GM21367 (cell line): ENCODE results near the gene RALGPS1.

Experiments used
- ATAC-seq: cut with Tn5 transposase; IDR thresholded peaks from one replicate; pipeline ENCODE4 v1.9.1; 2021; ENCODE audit not compliant: unreplicated experiment

The RALGPS1 gene

GRCh38 chr9:126904586-126904985 lies 10.0 kb upstream of the RALGPS1 start:
- no peak for ATAC-seq

- no peak for ATAC-seq
Observed at GRCh38 chr9:126906091-126906490, 8.5 kb upstream of the RALGPS1 start.

GRCh38 chr9:126907058-126907457 lies 7.5 kb upstream of the RALGPS1 start:
- no peak for ATAC-seq

DNA sequence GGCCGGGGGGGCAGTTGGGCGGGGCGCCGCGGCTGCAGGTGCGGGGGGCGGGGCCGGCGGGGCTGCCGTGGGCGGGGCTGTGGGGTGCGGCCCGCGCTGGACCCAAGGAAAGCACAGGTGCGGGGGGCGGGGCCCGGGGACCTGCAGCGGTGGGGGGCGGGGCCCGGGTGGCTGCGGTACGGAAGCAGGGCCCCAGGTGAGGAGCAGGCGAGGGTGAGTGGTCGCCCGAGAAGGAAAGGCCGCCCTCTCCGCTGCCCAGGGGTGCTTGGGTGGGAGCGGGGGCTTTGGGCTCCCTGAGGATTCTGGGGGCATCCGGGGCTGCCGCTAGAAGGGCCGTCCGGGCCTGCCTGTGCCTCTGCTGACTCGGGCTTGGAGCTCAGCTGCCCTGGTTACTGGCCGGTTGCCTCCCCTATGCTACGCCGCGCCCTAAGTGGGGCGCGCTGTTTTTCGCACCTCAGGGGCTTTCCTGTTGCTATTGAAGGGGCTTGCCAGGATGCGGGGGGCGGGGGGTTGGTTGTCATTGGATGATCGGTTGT lies 767 bp downstream of the RALGPS1 start:
- ATAC-seq: no peak

- ATAC-seq: no peak
Observed at GRCh38 chr9:126915846-126916543, 1.4 kb downstream of the RALGPS1 start.

GRCh38 chr9:126916909-126917308 lies 2.3 kb downstream of the RALGPS1 start:
- ATAC-seq: no peak

DNA sequence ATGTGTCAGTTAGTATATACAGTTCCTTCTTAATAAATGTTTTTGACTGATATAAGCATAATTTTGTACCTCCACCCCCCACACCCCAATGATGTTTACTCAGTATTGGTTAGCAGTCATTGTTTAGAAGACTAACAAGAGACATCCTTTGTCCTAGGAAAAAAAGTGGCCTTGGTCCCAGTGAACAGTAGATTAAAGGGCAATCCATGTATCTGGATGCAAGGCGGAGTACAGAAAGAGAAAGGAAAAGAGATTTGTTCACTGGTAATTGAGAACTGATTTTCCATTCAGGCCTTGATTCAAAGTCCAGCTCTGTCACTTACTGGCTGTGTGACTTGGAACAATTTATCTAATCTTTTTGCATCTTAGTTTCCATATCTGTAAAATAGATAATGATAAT lies 4.6 kb downstream of the RALGPS1 start:
- no peak for ATAC-seq

DNA sequence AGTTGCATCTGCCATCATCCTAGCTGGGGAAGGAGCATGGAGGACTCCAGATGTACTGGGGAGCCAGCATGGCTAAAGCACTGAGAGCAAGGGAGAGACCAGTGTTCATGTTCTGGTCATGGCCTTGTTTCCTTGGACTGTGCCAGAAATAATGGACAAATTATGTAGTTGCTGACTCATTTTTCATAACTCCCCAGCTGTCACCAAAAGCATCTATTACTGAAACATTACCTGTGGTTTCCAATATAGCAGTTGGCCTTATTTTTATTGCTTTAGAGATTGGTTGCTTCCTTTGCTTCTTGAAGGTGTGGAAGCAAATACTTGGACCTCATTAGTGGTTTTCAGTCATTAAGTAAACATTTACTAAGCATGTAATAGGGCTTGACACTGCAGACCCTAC lies 11.3 kb downstream of the RALGPS1 start:
- ATAC-seq: no peak

DNA sequence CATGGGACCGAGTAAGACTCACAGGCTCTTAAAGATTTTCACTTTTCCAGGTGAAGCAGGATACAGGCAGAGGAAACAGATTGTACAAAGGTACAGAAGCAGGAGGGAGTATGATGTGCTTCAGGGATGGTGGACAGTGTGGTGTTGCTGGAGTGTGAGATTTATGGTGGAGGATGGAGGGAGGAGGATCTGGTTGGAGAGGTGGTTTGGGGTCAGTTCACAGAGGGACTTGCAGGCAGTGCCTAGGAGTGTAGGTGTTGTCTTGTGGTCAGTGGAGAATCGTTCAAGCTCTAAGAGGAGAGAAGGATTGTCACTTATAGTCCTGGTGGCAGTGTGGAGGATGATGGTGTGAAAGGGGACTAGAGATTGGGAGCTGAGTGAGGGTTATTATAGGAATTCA lies 11.8 kb downstream of the RALGPS1 start:
- no peak for ATAC-seq

- ATAC-seq: no peak
Observed at GRCh38 chr9:126927419-126927818, 12.8 kb downstream of the RALGPS1 start.

DNA sequence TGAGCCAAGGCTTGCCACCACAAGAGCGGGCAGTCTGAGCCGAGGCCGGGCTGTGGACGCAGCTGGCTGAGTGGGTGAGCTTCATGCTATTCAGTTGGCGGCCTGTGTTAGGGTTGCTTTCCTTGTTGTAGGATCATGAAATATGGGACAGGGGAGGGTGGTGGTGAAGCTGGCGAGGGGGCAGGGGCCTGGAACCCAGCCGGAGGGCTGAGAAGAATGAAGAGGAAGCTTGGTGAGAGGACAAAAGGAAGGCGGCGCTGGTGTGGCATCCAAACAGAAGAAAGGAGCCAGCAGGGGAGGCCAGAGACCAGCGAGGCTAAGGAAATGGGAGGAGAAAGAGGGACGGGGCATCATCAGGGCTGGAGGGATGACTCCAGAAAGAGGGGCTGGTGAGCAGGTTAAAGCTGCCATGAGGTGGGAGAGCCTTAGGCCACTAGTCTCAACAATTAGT lies 18.3 kb downstream of the RALGPS1 start:
- no peak for ATAC-seq

GRCh38 chr9:126933334-126933980 lies 18.9 kb downstream of the RALGPS1 start:
- ATAC-seq: no peak

DNA sequence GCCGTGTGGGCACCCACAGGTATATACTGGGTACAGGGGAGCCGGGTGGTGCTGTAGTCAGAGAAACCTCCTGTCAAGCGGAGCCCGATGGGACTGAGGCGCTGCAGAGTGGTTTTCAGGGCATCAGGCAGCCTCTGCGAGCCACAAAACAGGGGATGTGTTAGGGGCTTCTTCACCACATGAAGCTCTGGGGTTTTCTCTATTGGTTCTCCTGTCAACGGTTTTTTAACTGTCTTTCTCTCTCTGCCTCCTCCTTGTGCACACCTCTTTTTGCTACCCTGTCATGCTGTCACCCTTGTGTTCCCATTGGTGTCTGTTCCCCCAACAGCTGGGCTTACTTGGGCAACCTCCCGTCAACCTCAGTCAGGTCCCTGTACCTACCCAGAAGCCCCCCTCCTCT lies 19.9 kb downstream of the RALGPS1 start:
- no peak for ATAC-seq

GRCh38 chr9:126935630-126936029 lies 21.0 kb downstream of the RALGPS1 start:
- ATAC-seq: no peak

- ATAC-seq: no peak
Observed at GRCh38 chr9:126937444-126937843, 22.9 kb downstream of the RALGPS1 start.

DNA sequence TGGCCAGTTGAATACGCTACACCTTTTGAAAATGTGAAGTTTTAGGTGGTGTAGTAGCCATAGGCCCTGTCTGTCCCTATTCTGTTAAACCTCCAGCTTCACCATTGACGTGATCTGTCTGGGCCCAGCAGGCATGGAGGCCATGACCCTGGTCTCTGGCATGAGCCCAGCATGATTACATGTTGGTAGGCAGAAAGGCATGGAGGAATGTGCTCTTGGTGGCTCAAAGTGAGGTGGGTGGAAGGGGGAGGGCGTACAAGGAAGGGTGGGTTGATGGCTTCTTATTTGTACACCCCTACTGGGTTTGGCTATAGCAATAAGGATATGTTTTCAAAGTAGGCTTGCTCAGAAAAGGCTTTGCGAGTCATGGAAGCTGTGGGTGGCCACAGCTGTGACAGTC lies 23.7 kb downstream of the RALGPS1 start:
- ATAC-seq: no peak

GRCh38 chr9:126939821-126940221 lies 25.2 kb downstream of the RALGPS1 start:
- ATAC-seq: no peak

GRCh38 chr9:126942399-126942798 lies 27.8 kb downstream of the RALGPS1 start:
- ATAC-seq: no peak

- no peak for ATAC-seq
Observed at GRCh38 chr9:126945682-126946081, 31.1 kb downstream of the RALGPS1 start.

DNA sequence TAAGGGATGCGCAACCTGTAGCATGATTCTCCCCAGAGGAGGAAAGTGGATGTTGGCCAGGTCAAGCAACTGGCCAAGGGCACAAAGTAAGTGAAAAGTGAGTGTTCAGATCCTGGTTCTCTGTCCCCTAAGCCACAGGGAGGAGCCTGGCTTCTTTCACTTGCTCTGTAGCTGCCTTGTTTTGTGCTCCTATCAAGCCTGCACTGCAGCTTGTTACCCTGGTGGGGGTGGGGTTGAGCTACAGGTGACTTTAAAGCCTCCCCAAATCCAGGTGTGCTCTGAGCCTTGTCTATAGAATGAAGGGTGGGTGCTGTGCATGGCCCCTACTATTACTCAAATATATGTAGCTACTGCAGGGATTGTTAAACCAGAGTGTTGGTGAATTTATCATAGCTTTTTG lies 32.9 kb downstream of the RALGPS1 start:
- ATAC-seq: no peak

DNA sequence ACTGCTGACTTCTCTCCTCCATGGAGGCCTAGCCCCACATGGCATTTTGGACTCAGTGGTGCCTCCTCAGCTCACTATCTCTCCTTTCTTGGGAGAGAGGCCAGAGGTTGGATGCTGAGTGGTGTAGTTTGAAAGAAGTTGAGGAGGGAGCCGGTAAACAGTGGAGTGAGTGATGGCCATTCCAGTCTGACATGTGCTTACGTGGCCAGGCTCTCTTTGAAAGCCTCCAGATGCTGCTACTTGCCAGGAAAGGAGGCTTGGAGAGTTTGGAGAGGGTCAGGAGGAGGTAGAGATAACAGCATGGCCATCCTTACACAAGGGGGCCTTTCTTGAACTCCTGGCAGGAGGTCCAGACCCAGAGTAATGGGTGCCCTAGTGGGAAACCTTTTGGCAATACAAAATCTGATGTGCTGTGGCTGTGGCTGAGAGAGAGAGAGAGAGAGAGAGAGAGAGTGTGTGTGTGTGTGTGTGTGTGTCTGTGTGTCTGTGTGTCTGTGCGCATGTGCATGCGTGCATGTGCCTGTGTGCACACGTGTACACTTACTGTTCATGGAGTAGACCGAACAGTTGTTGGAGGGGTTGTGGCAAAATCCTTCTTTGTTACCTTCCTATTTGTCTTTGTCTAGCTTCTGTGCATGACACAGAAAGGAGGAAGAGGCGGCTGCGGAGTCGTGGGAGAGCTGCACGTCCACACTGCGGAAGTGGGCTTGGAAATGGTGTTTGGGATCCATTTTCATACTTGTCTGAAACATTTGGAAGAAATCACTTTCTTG lies 37.8 kb downstream of the RALGPS1 start:
- no peak for ATAC-seq
